ENCODE data around the gene BLID. TPM values are rescaled to one million over a fixed set of nuclear protein-coding genes. Genes with fewer than 3 reads are reported as not detected.
A peak's percentile ranks its signal among the peaks of the same experiment; 100 is the strongest.

BLID gene
- total RNA-seq, 1 donor from 2014 or later: not detected

DNA sequence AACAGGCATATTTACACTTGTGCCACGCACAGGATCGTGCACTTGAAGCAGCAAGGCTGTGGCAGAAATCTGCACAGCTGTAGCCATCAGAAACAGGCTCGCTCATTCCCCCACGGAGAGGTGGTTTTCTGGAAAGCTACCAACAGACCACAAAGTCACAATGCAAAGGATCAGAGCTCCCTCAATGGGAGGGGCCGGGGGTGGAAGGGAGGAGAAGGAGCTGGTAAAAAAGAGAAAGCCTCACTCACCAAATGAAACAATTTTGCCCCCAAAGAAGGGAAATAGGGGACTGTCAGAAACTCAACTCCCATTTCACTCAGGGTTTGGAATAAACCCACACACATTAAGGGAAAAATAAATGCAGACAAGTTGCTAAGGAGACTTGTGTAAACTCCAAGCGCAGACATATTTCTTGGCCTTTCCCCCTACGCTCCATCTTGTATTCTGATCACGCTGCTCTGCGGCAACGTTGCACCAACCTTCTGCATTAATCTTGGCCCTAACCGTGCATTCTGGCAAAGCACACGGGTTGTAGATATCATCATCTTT is 43.2 kb upstream of the BLID start:
- H3K27me3 ChIP-seq (ENCODE audit: control insufficient read depth, insufficient read depth, low read length): no peaks in the 10 kb centered on the region
- DNase-seq (ENCODE audit: low read depth): no peak
- TF ChIP-seq CTCF (IDR thresholded peaks at IDR 0.05; ENCODE audit: insufficient read depth, low read length, poor library complexity, severe bottlenecking): no peak
- H3K4me3 ChIP-seq (ENCODE audit: low read depth, low read length): peak overlapping the region; percentile 16
- H3K36me3 ChIP-seq (ENCODE audit: control insufficient read depth, insufficient read depth, low read length): no peaks in the 10 kb centered on the region

- Histone ChIP-seq H3K4me3 (ENCODE audit: low read depth, low read length) (no peak overlapping the region), H3K36me3 (ENCODE audit: control insufficient read depth, insufficient read depth, low read length) (peaks cover 1% of the 10 kb centered on the region), H3K27me3 (ENCODE audit: control insufficient read depth, insufficient read depth, low read length) (no peaks in the 10 kb centered on the region)
- TF ChIP-seq CTCF (IDR thresholded peaks at IDR 0.05; ENCODE audit: insufficient read depth, low read length, poor library complexity, severe bottlenecking): no peak
- DNase-seq (ENCODE audit: low read depth): no peak
Observed at GRCh38 chr11:122158171-122158570, 42.2 kb upstream of the BLID start.

DNA sequence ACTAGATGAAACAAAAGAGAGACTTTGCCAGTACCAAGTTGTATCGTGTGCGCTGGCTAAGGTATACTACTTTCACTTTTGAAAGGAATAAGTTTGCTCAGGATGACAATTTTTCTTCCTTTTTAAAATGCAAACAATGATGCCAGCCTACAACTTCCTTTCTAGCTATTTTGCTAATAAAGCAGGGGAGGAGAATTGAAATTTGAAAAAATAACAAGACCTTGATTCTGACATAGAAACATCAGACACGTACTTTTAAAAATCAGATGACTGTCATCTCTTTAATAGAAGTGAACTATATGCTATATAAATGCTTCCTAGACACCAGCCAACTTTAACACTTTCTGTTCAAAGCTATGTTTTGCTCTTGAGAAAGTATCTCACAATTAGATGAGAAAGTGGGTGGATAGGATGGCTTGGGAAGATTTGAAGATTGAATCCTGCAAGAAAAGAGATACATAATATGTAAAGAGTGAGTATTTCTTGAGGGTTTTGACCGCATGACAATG is 41.7 kb upstream of the BLID start:
- H3K4me3 ChIP-seq (ENCODE audit: low read depth, low read length): no peak overlapping the region
- no peaks in the 10 kb centered on the region for H3K27me3 ChIP-seq (ENCODE audit: control insufficient read depth, insufficient read depth, low read length)
- TF ChIP-seq CTCF (IDR thresholded peaks at IDR 0.05; ENCODE audit: insufficient read depth, low read length, poor library complexity, severe bottlenecking): no peak
- no peak for DNase-seq (ENCODE audit: low read depth)
- peaks cover 1% of the 10 kb centered on the region for H3K36me3 ChIP-seq (ENCODE audit: control insufficient read depth, insufficient read depth, low read length)

DNA sequence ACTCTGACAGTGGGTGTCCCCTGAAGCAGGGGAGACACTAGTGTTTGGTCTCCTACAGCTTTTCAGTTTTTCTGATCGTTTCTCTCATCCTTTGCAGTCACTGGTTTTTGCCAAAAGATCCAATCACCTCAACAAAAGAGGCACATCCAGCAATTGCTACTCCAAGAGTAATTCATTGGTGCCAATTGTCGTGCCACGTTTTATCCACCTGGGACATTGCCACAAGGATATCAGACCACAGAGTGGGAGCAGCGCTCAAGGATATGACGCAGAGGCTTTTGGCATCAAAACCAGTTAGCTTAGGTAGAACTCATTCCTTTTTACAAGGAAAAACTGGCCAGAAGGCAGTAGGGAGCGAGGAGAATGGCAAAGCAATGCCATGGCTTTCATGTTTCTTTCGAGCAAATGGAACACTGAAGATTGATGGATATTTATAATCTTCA is 40.9 kb upstream of the BLID start:
- DNase-seq (ENCODE audit: low read depth): no peak
- Histone ChIP-seq H3K4me3 (ENCODE audit: low read depth, low read length) (no peak overlapping the region), H3K27me3 (ENCODE audit: control insufficient read depth, insufficient read depth, low read length) (no peaks in the 10 kb centered on the region), H3K36me3 (ENCODE audit: control insufficient read depth, insufficient read depth, low read length) (peaks cover 1% of the 10 kb centered on the region)
- no peak for TF ChIP-seq CTCF (IDR thresholded peaks at IDR 0.05; ENCODE audit: insufficient read depth, low read length, poor library complexity, severe bottlenecking)

- H3K4me3 ChIP-seq (ENCODE audit: low read depth, low read length): no peak overlapping the region
- H3K36me3 ChIP-seq (ENCODE audit: control insufficient read depth, insufficient read depth, low read length): peaks cover 1% of the 10 kb centered on the region
- DNase-seq (ENCODE audit: low read depth): no peak
Observed at GRCh38 chr11:122155765-122156527, 39.9 kb upstream of the BLID start.

More at GRCh38 chr11:122155765-122156527, 39.9 kb upstream of the BLID start:
- no peaks in the 10 kb centered on the region for H3K27me3 ChIP-seq (ENCODE audit: control insufficient read depth, insufficient read depth, low read length)
- TF ChIP-seq CTCF (IDR thresholded peaks at IDR 0.05; ENCODE audit: insufficient read depth, low read length, poor library complexity, severe bottlenecking): no peak

Data from kidney epithelial cell (primary cell).